ENCODE measurements around the gene EML1.

The EML1 gene

DNA sequence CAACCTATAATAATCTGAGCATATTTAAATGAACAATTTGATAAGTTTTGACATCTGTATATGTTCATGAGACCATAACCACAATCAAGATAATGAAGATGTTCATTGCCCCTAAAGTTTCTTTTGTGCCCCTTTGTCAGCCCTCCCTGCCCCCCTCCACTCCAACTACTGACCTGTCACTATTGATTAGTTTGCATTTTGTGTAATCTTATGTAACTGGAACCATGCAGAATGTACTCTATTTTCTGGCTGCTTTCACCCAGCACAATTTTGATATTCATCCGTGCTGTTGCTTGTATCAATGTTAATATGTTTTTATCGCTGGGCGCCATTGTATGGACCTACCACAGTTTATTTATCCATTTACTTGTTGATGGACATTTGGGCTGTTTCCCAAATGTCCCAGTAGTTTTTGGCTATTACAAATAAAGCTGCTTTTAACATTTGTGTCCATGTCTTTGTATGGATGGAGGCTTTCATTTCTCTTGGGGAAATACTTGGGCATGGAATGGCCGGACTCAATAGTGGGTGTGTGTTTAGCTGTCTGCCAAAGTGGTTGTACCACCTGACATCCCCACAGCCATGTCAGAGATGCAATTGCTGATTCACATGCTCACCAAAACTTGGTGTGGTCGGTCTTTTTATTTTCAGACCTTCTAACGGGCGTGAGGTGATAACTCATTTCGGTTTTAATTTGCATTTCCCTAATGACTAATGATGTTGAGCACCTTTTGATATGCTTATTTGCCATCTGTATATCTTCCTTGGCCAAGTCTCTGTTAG is 38.9 kb downstream of the EML1 start:
- no peak for DNase-seq

DNA sequence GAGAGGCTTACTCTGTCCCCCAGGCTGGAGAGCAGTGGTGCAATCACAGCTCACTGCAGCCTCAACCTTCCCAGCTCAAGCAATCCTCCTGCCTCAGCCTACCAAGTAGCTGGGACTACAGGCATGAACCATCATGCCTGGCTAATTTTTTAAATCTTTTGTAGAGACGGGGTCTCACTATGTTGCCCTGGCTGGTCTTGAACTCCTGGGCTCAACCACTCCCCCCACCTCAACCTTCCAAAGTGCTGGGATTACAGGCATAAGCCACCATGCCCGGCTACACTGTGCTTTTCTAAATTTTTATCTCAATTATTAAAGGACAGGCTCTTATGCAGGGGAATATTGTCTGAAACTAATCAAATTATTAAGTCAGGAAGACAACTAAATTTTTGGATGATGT is 44.6 kb downstream of the EML1 start:
- DNase-seq, result no peak

DNA sequence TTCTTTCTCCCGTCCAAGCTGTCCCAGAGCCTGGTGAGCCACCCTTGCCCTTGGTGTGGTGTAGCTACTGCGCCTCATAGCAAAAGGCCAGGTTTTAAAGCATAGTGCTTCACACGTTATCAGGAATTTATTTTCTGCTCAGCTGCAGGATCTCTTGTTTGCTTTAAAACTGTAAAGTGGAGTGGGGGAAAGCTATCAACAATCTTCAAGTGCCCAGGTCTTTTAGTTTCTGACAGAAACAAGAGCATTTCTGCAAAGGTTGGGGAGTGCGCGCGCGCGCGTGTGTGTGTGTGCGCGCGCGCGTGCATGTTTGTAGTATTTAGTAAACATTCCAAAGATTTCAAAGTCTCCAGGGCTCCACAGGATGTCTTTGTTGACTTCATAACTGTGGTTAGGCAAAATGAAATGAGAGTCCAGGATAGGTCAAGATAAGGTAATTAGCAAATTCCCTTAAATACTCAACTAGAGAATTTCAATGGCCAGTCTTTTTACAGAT is 45.5 kb downstream of the EML1 start:
- peak; percentile 68 for DNase-seq

DNA sequence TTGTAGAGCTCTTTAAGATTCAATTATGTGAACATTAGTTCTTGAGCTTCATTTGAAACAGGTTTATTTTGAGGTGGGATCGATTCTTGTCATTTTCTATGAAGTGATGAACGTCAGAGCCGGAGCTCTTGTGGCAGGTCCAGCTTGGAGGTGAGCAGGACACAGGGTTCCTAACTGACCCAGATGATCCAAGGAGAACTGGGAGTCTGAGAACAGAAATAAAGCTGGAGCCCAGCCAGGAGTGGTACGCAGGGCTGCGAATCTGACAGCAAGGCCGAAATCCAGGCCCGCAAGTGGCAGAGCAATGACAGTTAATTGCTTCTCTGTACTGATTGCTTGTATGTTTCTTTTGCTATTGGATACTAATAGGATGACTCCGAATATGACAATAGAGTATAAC is 46.5 kb downstream of the EML1 start:
- DNase-seq, result no peak

DNA sequence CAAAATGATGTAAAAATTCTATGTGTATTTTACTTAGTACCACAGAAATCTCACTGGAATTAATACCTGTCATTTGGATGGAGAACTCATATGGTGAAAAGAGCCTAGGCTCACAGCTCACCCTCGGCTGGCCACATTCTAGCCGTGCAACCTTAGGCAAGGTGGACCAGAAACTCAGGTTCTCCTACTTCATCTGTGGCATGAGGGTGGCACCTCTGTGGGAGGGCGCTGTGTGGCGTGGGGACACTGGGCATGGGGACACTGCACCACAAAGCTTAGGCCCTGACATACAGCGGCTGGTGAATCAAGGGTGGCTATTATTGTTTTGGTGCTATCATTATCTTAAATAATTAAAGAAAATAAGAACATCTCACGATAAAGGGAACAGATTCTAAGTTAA is 47.1 kb downstream of the EML1 start:
- DNase-seq, result no peak

DNA sequence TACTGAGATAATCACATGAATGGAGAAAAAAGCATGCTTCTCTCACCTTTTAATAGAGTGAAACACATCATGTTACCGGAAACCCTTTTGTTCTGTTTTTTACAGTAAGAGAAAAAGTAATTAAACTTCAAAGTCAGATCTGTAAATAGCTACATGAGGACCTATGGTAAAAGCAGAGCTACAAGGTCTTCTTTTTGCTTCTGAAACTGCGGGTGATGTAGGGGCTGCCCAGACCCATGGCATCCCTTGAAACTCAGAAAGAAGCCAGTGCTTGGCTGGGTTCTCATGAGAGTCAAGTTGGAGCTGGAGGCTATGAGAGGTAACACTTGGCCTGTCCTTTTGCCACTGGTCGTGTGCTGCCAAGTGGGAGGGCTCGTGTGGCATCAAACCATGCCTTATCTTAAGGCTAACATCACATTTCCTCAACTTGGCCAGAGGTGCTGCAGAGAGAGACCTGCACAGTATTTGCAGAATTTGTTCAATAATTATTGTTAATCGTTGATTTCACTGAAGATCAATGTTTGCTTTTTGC is 47.6 kb downstream of the EML1 start:
- DNase-seq, result no peak

DNA sequence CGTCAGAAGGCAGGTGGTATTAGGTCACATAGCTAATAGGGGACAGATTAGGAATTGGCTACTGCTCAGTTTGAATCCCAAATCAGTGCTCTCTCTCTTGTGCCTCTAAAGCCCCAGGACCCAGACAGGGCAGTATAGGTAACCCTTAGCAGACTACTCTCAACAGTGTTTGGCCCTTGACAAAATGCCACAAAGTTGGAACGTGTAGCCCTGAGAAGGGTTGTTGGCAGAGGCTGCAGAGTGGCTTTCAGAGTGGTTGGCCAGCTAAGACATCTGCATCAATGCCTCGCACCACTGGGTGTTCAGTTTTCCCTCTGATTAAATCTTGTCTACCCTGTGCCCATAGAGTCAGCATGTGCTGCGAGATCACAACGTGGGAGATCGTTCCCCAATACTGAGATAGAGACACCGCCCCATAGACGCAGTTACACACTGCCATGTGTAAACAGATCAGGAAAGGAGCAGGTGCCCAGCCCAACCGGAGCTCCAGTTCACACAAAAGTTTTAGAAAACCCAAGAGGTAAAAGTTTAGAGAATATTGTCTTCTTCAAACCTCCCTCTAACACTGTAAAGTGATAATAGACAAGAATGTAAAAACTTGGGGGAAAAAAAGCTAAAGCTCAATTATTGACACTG is 48.3 kb downstream of the EML1 start:
- DNase-seq, result peak; percentile 25

DNA sequence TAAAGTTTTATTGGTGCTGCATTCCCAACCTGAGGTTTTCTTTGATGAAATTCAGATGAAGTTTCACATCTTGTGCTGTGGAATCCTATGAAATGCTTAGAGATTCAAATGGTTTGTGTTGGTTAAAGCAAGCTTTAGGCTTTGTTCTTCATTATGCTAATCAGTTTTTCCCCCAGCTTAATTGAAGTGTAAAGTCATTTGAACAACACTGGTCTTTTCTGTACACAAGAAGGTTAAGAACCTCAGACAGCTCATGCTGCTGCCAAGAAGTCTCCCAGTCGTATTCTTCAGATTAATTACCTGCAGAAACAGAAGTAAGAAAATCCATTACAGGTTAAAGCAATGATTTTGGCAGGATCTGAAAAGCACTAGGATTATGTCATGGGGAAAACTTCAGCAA is 48.9 kb downstream of the EML1 start:
- DNase-seq, result peak; percentile 54

DNA sequence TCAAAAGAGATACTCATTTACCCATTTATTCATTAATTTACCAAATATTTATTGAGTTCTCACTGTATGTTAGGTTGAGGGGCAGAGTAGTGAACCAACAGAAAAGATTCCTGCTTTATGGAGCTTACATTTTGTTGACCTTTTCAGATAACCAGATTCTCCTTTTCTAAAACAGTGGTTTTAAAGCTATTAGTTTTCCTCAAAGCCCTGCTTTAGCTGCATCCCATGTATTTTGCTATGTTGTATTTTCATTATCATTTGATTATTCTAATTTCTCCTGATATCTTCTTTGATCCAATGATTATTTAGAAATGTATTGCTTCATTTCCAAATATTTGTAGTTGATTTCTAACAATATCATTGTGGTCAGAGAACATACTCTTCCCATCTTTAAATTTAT is 53.6 kb downstream of the EML1 start:
- no peak for DNase-seq

DNA sequence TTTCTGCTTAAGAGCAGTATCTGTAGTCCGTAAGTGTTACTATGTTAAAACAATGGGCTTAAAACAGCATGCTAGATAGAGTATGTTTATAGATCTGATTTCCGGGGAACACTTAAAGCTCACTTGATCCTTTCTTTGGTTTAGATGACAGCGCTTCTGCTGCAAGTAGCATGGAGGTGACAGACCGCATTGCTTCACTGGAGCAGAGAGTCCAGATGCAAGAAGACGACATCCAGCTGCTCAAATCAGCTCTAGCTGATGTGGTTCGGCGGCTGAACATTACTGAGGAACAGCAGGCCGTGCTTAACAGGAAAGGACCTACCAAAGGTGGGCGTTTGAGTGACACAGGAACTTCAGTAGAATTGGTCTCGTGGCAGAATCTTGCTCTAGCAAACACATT is 57.5 kb downstream of the EML1 start:
- peak; percentile 63 for DNase-seq

DNA sequence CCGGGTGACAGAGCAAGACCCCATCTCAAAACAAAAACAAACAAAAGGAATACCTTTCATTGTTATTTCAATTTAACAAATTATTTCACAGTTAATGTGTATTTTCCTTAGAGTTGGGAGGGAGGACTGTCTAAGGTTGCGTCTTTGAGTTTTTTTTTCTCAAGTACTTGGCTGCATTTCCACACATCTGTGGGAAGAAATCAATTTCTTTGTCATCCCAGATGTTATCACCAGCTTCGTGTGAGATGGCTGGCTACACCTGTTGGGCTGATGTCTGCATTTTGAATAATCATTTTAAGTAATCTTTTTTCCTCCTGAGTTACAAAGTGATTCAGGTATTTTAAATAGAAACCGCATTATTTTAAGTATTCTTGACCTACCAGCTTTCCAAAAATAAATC is 59.4 kb downstream of the EML1 start:
- DNase-seq, result no peak

DNA sequence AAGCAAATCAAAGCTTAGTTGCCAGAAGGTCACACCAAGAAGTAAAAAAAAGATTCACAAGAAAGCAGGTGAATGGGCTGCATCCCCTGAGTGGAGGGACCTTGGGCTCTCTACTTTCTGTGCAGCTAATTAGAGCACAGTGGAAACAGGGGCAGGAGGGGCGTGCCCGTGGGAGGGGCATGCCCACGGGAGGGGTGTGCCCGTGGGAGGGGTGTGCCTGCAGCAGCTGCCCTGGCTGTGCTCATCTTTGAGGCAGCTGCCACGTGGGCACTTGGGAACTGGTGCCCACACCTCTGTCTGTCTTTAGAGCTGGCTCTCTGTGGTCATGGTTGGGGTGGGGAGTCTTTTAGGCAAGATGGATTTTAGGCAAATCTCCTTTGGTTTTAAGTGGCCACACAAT is 60.0 kb downstream of the EML1 start:
- DNase-seq, result peak; percentile 35

DNA sequence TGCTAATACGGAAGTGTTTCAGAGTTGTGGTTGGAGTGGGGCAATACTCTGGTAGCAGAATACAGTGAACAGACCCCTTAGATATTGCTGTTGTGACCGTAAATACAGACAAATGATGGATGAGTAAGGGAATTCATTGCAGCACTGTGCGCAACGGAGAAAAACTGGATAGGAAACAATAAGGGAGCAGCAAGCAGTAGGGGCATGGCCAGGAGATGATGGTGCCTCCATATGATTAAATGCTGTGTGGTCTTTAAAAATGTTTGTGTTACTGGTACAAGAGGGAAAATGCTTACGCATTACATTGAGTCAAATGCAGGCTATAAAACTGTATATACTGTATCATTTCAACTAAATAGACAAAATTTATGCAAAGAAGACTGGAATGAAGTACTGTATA is 61.6 kb downstream of the EML1 start:
- DNase-seq, result no peak

DNA sequence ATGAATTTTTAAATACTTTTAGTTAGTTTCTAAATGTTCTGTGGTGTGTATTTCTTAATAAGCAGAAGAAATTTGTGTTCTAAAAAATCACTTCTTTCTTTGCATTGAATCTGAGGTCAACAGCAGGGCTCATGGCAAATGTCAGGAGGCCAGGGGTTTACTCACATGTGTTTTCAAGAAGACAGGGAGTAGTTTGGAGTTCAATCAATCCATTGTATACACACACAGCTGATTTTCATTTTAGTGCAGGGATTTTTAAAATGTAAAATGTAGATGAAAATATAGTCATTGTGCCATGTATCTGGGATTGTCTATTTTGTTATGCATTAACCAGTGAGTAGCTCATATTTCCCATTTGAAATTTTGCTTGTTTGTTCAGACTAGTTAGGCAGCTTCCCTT is 62.1 kb downstream of the EML1 start:
- no peak for DNase-seq

DNA sequence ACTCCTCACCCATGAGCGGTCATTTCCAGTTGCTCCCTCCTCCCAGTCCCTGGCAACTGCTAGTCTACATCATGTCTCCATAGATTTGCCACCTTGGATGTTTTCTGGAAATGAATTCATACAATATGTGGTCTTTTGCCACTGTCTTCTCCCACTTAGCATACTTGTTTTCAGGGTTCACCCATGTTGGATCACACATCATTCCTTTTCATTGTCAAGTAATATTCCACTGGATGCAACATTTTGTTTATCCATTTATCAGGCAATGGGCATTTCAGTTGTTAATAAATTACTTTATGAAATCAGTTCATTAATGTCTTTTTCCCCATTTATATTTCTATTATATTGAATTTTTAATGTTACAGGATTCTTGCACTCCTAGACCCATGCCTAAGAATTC is 64.3 kb downstream of the EML1 start:
- DNase-seq, result no peak

DNA sequence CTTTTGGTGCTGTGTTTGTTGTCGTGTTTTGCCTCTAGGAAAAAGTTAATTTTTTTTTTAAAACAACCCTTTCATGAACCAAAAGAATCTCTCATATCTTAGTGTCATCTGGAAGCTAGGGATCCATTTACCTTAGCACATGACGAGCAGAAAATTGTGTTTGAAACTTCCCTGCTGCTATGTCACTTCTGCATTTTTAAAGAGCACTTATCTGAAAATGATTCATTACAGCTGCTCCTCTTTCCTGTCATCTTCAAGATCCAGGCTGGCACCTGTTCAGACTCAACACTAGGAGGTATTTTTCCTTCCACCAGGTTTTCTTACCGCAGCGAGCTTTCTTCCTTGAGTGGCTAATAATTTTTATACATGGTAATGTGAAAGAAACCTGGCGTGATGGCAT is 67.0 kb downstream of the EML1 start:
- peak; percentile 64 for DNase-seq

DNA sequence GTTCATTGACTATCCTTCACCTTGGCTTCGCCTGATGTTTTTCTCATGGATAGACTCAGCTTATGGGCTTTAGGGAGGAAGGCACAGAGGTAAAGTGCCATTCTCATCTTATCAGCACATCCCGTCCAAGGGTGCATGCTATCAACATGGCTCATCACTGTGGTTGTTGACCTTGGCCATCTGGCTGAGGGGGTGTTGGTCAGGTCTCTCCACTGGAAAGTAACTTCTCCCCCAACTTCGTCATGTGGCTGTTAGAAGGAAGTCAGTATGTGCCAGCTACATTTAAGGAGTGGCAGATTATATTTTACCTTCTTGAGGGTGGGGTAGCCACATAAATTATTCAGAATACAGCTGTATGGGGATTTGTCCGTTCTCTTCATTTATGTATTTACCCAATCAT is 68.9 kb downstream of the EML1 start:
- DNase-seq, result no peak

DNA sequence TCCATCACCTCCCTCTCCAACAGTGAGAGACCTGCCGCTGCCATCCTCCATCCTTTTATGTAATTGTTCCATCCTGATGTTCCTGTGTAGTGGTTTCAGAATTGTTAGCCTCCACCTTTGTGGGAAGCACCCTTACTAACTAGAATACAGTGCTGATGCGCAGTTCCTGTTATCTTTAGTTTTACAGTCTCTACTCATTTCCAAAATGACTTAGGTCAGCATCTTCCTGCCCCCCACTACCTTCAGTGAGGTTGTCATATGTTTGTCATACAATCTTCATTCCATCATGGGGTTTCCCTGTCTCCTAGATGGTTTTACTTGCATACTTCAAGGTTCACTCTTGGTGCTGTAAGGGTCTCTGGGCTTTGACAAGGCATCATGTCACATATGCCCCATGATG is 69.8 kb downstream of the EML1 start:
- no peak for DNase-seq

DNA sequence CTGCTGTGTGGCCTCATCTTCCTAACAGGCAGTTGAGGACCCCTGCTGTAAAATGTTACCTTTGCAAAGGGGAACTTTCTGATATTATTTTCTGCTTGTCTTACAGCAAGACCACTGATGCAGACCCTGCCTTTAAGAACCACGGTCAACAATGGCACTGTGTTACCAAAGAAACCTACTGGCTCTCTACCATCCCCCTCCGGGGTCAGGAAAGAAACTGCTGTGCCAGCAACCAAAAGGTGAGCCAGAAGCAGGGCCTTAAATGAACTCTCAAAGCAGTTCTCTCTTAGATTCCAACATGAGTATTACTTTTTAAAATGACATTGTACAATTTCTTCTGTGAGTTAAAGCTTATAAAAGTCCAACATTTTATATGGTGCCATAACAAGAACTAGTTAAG is 72.2 kb downstream of the EML1 start:
- no peak for DNase-seq

DNA sequence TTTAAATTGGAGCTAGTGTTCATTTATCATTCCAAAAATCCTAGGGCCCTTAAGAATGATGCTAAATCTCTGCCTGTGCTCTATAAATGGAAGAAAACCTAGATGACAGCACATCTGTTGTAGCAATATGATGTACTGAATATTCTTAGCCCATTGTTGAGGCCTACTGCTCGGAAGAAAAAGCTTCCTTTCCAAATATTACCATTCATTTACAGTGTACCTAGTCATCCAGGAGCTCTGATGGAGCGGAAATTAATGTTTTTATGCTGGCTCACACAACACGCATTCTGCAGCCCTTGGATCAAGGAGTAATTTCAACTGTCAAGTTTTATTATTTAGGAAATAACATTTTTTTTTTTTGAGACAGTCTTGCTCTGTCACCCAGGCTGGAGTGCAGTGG is 77.4 kb downstream of the EML1 start:
- DNase-seq, result no peak

DNA sequence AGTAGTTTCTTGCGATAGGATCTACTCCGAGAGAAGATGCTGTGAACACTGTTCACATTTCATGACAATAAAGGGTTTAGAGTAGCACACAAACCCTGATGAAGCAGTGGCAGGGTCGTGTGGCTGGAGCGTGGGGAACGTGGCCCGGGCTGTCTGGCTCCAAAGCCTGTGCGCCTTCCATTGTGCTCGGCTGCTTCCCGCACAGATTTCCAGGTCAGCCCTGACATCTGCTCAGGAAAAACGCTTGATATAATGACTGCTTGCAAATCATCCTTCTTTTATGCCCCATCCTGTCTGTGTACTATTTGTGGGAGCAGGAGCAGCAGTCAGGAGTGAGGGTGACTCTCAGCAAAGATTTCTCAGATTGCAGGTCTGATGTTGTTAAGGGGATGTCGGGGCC is 78.6 kb downstream of the EML1 start:
- DNase-seq, result no peak

DNA sequence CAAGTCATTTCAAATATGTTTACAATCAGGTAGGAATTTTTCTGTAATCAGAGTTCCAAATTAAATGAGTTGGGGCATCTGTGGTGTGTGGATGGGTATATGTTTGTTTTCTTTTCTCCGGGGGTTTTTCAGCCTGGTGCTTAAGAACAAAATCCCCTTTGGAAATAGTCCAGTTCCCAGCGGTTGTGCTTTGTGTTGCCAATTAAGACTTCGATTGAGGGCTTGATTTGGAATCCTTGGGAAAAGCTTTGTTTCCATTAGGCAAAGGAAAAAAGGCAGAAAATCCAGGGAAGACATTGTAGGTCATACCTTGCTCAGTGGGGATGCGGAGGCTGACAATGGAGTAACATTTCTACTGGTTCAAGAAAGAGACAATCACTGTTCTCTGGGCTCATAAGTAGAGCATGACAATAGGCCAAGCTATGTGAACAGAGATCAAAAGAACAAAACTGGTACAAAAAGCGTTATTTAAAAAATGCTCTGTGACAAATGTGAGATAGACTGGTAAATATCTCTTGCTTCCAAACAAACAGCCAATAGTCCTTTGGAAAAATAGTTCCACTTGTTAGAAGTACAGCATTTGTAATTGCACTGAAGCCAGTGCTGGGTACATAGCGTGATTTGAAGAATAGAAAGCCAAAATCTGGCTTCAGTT is 79.7 kb downstream of the EML1 start:
- peak; percentile 57 for DNase-seq

DNA sequence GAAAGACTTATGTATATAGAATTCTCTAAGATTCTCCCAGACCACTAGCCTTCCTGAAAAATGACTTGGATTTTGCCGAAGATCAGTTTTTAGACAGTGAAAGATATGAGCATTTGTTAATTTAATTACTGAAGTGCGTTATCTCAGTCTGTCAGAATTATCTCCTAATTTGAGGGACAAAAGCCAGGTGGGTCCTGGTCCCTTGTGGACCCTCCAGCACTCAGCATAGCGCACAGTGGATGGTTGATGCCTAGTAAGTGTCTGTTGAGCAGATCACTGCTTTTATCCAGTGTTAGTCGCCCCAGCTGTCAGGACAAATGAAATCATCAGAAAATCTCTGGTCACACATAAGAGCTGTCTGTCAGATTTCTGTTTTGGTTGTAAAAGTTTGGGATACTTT is 80.4 kb downstream of the EML1 start:
- DNase-seq, result no peak

DNA sequence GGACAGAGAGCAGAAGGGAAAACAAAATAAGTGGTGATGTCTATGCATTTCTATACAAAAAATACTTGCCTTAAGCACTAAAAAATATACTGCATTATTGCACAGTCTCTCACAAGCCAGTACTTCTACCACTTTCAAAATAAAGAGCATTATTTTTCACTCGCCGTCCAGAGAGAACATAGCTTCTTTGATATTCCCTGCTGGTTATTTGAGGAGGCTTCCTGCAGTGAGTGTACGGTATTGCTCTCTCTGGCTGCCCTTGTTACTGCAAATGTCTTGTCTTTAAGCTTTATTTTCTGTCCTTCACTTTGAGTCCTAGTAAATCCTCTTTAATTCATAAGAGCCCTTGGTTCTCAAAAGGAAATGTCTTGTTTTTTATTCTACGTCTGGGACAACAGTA is 81.1 kb downstream of the EML1 start:
- DNase-seq, result no peak

All from DMS79 treated with DMSO at 0.1 percent for 48 hours (cell line).